Measurements from ENCODE around the gene DPYD. TPM values are rescaled to one million over a fixed set of nuclear protein-coding genes. Genes with fewer than 3 reads are reported as not detected.
A peak's percentile ranks its signal among the peaks of the same experiment; 100 is the strongest.
"Not testable (repeated sequence)": the region's sequence is repeated elsewhere in the genome, so short reads cannot be mapped to it uniquely, and the experiment has no call there.

The DPYD gene
- total RNA-seq, 1 donor, result 35.8 TPM

DNA sequence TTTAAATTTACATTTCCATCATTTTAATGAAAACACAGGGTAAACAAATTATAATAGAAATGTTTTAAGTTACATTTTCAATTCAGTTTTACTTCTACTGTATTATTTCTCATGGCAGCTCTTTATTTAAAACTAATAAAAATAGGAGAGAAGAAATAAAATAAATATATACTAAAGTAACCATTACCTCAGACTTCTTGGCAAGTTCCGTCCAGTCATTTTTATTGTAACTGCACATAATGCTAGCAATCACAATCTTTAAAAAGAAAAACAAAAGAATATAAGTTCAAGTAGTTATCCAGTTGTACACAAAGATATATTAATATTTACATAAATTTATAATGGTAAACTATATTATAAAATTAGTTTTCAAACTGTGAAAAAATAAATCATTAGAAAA, 538.6 kb downstream of the DPYD start:
- DNase-seq (ENCODE audit: low read depth in 2 of 3, low spot score in 2 of 3), result no peak

DNA sequence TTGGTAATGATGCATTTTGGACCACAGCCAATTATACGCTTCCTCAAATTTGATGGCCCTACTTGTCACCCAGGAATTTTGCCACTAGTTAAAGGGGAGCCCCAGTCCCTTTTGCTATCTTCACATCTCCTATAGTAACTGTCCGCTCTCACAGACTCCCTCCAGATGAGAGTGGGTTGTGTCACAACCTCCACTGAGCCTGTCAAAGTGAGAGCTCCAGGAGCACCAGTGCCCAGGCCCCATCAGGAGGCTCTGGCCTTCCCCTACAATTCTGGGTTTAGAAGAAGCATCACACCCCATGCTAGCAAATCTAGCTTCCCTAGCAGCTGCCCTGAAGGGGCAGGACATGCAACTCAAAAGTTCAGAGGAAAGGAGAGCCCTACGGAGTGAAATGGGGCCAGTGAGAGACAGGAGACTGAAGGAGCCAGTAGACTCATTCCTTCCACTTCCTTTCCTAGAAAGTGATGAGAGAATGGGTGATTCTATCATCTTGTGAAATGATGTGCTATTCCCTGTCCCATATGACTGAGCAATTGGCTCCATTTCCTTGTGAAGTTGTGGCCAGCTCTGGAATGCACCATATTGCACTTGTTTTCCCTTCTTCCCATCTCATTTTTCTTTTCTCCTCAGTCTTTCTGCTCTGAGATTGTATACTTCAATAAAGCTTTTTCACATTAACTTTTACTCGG, 541.3 kb downstream of the DPYD start:
- DNase-seq (ENCODE audit: low read depth in 2 of 3, low spot score in 2 of 3), result peak in 1 of 3 donors; percentile 8

- DNase-seq (ENCODE audit: low read depth in 2 of 3, low spot score in 2 of 3), result no peak
These were observed 542.2 kb downstream of the DPYD start for GRCh38 chr1:97378596-97378995.

GRCh38 chr1:97377432-97378034, 543.3 kb downstream of the DPYD start:
- no peak for DNase-seq (ENCODE audit: low read depth in 2 of 3, low spot score in 2 of 3)

- DNase-seq (ENCODE audit: low read depth in 2 of 3, low spot score in 2 of 3), result no peak
These were observed 547.8 kb downstream of the DPYD start for GRCh38 chr1:97373000-97373399.

GRCh38 chr1:97372531-97372930, 548.3 kb downstream of the DPYD start:
- no peak for DNase-seq (ENCODE audit: low read depth in 2 of 3, low spot score in 2 of 3)

DNA sequence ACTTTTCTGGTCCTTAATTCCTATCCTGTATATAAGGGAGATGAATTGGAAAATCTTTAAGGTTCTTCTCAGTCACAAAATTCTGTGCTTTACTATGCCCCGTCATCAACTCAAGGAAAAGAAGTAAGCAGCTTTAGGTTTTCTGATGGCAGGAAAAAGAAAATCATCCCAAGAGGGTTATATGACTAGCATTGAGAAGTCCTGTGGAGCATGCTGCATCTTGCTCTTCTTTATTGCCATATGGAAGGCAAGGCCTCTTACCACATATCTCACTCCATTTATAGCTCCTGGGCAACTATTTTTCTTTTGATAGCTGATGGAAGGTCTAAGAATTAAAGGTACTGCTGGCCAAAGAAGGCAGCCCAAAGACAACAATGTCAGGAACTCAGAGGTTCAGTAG, 552.5 kb downstream of the DPYD start:
- DNase-seq (ENCODE audit: low read depth in 2 of 3, low spot score in 2 of 3), result no peak

DNA sequence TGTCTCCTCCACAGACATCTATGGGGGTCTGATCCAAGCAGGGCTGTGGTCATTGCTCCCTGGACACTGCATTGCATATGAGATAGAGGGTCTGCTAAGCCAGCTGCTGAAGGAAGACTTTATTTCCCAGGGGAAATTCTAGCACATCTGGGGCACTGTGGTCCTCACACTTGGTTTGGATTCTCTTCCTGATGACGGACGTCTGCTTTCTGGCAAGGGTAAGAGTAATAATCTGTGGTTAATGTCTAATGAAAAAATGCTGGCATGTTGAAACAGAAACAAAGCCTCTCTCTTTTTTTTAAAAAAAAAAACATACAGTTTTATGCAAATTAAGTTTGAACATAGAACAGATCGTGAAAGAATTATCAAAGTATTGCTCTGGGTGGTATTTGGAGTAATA, 553.9 kb downstream of the DPYD start:
- DNase-seq (ENCODE audit: low read depth in 2 of 3, low spot score in 2 of 3), result no peak

- DNase-seq (ENCODE audit: low read depth in 2 of 3, low spot score in 2 of 3), result no peak
These were observed 555.8 kb downstream of the DPYD start for GRCh38 chr1:97365026-97365425.

- no peak for DNase-seq (ENCODE audit: low read depth in 2 of 3, low spot score in 2 of 3)
These were observed 556.7 kb downstream of the DPYD start for GRCh38 chr1:97364086-97364485.

- no peak for DNase-seq (ENCODE audit: low read depth in 2 of 3, low spot score in 2 of 3)
These were observed 564.5 kb downstream of the DPYD start for GRCh38 chr1:97356309-97356708.

- DNase-seq (ENCODE audit: low read depth in 2 of 3, low spot score in 2 of 3), result no peak
These were observed 567.9 kb downstream of the DPYD start for GRCh38 chr1:97352936-97353382.

DNA sequence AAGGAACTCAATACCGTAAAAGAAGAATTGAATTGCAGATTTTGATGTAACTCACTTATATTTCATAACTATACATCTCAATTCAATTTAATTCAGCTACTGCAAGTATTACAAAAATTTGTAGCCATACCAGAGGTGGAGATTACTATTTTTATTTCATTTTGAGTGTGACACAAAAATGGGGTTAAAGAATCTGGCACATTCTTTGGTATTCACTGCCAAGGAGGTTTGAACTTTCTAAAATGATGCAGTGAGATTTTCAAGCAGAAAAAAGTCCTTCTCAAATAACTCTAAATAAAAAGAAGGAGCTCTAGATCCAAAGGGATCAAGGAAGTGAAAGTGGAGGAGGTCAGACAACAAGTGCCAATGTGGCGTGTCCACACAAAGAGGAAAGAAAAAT, 569.0 kb downstream of the DPYD start:
- no peak for DNase-seq (ENCODE audit: low read depth in 2 of 3, low spot score in 2 of 3)

DNA sequence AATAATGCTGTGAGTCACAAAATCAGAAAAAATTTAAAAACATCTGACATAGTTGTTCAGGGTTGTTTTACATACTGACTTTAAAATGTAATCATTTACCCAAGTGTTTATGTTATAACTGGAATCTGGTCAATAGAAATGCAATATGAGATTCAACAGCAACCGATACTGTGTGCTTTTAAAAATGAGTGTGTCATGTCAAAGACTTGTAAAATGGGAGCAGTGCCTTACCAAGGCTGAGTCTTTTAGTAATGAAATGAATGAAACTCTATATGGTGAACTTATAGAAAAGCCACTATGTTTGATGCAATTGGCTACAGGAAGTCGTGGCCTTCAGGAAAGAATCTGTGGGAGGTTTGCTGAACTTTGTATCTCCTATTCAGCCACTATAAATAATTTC, 570.2 kb downstream of the DPYD start:
- no peak for DNase-seq (ENCODE audit: low read depth in 2 of 3, low spot score in 2 of 3)

- DNase-seq (ENCODE audit: low read depth in 2 of 3, low spot score in 2 of 3), result no peak
These were observed 570.6 kb downstream of the DPYD start for GRCh38 chr1:97350241-97350640.

- not testable (repeated sequence) for DNase-seq (ENCODE audit: low read depth in 2 of 3, low spot score in 2 of 3)
These were observed 571.0 kb downstream of the DPYD start for GRCh38 chr1:97349794-97350193.

DNA sequence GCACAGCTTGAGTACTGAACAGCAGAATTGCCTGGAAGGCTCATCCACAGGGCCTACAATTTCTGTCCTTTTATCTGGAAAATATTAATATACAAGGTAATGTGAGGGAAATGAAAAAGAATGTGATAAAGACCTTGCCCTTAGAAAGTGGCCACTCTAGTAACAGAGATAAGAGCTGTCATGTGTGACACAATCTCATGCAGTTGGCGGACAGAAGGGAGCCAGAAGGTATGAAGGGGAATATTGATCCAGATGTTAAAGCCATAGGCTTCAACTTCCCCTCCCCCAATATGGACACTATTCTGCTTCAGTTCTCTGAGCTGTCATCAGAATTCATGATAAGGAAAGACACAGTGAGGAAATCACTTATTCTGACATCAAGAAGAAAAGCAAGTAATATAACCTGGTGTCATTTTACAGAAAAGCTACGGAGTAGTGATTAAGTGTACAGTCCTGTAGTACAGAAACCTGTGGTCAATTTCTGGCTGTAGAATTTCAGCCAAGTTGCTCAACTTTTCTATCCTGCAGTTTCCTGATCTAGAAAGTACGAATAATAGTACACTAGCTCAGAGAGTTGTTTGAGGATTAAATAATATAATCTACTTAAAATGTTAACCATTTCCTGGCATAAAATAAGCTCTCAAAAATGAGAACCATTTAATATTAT, 572.1 kb downstream of the DPYD start:
- DNase-seq (ENCODE audit: low read depth in 2 of 3, low spot score in 2 of 3), result no peak

DNA sequence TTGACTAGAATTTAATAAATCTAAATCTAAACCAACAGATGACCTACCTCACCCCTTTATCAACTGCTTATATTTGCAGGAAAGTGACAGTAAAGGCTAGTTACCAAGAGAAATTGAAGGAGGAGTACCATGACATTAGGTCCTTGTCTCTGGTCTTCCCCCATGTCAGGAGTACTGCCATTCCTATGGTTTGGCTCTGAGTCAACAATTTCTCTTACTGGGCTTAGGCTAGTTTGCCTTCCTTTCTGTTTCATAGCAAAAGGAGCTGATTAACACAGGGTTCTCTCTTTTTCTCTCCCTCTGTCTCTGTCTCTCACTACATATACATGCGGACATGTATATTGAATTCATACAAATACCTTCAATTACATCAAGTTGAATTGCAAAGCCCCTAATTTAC, 579.9 kb downstream of the DPYD start:
- DNase-seq (ENCODE audit: low read depth in 2 of 3, low spot score in 2 of 3), result no peak

- DNase-seq (ENCODE audit: low read depth in 2 of 3, low spot score in 2 of 3), result no peak
These were observed 582.5 kb downstream of the DPYD start for GRCh38 chr1:97338347-97338746.

DNA sequence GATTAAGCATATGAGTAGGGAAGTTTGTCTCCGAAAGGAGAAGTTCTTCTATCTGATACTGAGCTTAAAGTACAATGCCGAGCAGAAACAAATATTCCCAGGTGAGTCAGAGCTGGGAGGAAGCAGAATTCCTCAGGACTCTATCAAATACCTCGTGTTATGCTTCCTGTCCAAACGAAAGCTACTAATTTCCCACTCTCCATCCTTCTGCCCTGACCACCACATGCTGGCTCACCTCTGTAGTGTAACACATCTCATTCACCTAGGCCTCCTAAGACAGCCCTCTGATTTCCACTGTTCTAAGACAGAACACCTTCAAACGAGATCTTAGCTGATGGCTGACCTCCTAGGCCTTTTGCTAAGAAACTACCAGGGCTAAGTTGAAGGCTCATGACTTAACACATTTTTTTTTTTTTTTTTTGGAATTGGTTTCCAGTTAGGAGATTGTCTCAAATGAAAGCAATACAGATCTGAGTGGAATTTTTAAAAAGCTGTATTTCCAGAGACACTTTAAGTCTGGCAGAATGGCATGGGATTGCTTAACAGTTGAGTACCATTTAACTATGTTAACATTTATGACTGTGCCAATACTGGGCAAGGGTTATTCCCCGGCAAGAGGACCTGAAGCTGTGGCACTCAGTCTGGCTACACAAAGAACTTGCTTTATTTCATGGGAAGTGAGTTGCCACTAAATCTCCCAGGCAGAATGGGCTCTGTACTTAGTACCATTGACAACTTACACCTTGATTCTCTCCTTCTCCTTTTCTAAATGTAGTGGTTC, 583.4 kb downstream of the DPYD start:
- DNase-seq (ENCODE audit: low read depth in 2 of 3, low spot score in 2 of 3), result no peak

GRCh38 chr1:97334454-97334853, 586.4 kb downstream of the DPYD start:
- DNase-seq (ENCODE audit: low read depth in 2 of 3, low spot score in 2 of 3), result no peak

Data from hematopoietic multipotent progenitor cell (in vitro differentiated cells).